ENCODE measurements around the gene HMCN1. TPM values are rescaled to one million over a fixed set of nuclear protein-coding genes. Genes with fewer than 3 reads are reported as not detected.
"Not testable (repeated sequence)": the region's sequence is repeated elsewhere in the genome, so short reads cannot be mapped to it uniquely, and the experiment has no call there.

HMCN1 gene
- total RNA-seq, 1 donor from 2014 or later, result 109 TPM

DNA sequence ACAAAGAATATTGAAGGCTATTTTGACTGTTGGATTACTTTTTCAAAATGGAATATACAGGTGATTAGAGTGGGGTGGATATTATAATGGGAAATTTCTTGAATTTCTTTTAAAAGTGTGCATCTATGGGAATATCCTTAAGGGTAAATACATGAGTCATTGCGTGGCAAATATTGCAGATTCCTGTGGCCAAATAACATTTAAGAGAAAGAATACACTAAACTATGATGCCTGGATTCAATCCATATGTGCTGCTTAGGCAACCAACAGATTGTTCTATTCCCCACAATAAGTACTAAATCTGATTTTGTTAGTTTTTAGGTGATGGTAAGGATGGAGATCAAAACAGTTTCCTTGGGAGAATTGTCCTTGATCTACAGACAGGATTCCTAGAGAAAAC is 119.5 kb downstream of the HMCN1 start:
- DNase-seq, result no peak

DNA sequence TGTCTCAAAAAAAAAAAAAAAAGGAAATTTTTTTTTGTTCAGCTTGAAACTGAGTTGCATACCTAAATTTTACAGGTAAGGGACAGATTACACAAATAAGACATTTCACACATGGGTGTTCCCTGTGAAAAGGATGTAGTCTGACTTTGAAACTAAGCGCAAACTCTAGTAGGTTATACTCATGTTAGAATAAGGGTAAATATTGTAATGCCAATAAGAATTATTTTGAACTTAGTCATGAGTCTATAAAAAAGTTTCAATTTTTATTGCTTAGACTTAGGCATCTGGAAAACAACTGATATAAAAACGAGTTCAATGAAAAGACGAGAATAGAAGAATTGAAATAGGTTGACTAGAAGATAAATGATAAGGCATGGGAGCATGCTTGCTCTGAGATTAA is 122.3 kb downstream of the HMCN1 start:
- no peak for DNase-seq

DNA sequence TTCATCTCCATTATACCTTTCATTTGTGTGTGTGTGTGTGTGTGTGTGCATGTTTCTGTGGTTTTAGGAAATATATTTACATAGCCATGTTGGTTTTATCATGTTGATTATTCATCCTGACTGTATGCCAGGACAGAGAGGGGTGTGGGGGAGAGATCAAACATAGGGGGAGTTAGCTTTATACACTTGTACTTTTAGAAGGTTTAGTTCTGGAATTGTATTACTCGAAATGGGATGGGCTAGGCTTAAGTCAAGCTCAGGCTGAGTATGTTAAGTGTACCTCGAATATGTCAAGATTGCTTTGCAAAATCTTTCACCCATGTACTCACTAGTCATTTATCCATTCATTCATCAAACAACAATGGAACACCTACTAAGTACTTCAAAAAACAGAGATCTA is 123.3 kb downstream of the HMCN1 start:
- DNase-seq, result no peak

- no peak for DNase-seq
These were observed 126.1 kb downstream of the HMCN1 start for GRCh38 chr1:185860311-185860710.

- no peak for DNase-seq
These were observed 126.7 kb downstream of the HMCN1 start for GRCh38 chr1:185860859-185861258.

DNA sequence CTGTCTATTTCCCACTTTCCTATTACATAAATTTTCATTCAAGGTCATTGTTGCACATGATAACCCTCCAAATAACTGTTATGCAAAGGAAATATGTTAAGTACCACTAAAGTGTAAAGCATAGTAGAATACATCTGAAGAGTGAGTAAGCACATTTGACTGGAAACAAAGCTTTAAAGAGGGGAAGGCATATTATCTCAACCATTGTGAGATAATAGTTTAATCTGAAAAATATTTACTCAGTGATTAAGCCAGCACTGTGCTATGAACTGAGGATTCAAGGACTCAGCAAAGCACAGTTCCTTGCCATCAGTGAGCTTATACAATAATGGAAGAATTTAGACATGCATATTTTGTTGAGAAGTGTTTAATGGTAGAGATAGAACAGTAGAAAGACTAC is 127.4 kb downstream of the HMCN1 start:
- no peak for DNase-seq

GRCh38 chr1:185862235-185862634 is 128.0 kb downstream of the HMCN1 start:
- no peak for DNase-seq

- DNase-seq, result no peak
These were observed 130.1 kb downstream of the HMCN1 start for GRCh38 chr1:185864331-185864730.

DNA sequence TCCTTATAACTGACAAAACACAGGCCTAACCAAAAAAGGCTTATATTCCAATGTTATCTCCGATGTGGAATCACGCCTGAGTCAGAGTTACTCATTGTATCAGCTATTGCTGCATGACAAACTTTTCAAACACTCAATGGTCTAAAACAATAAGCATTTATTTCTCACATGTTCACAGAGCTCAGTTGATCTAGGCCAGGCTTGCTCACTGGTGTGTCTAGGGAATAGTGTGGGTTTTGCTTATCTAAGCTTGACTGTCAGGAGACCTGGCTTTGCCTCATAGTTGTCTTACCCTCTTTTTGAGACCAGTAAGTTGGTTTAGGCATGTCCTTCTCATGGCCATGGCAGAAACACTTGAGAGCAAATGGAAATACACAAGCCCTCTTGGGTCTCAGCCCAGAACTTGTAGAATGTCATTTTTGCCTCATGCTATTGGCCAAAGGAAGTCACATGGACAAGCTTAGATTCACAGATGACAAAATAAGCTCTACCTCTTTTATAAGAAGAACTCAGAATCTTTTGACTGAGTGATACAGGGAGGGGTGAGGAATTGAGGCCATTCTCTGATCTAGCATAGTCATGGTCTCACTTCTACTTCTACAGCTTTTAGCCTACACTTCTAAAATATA is 130.8 kb downstream of the HMCN1 start:
- no peak for DNase-seq

DNA sequence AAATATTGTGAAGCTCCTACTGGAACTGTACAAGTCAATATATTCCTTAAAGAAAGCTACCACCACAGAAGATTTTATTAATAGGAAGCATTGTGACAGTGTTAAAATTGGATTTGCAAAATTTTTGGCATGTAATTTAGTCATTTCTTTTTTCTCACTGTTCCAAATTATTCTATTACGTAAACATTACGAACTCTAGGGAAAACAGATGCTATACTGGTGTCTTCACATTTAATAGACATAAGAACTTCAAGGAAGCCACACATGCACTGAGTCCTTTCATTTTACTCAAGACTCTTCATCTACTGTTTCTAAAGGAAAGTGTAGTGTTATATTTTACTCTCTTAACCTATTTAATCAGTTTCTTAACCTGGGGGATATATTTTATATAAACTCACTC is 135.4 kb downstream of the HMCN1 start:
- DNase-seq, result peak; percentile 40

DNA sequence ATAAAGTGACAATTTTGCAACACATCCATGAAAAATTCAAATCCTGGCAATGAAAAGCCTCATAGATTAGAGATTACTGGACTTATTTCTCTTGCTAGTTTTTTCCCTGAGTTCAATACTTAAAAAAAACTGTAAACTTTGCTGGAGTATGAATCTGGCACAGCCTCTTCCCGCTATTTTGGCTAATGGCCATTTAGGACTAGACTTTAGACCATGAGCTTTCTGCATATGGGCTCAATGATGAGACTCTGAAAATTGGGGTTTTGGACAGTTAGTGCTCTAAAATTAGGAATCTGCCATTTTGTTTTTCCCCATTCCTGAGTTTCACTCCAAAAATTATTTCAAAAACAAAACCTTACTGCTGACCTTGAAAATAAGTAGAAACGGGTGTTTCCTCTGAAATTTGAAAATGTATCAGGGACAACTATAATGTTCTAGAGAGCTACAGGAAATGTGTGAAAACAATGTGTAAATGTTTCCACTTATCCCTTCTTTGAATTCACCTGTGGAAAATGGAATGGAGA is 137.5 kb downstream of the HMCN1 start:
- no peak for DNase-seq

DNA sequence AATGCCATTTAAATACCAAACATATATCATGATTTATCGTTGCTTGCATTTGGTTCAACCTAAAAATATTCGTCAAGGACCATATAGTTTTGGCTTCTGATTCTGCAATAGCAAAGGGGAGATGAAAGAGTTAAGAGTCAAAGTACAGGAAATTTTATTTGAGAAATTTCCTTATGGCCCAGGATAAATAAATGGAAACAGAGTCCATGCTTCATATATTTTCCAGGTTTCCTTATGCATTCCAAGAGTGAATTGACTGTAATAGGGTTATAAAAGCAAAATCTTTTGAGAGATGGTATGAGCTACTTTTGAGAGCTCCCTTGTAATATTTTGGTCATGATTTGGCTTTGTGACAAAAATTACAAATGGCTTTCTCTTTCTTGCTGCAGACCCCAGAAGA is 140.1 kb downstream of the HMCN1 start:
- DNase-seq, result no peak

DNA sequence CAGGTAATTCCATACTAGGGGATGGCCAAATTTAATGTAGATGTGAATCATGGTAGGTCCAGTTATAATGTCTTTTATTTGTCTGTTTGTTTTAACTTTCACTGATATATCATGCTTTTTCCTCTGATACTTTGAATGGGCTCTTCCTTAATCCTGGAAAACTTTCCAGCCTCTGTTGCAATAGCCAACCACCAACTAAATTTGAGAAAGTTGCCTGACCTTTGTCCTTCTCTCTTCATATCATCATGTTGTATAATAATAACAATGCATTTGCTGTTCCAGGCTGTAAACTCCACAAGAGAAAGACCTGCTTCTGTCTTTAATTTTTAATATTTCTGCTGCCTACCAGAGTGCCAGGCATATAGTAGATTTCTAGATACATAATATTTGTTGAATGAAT is 146.1 kb downstream of the HMCN1 start:
- no peak for DNase-seq

GRCh38 chr1:185880779-185881333 is 146.7 kb downstream of the HMCN1 start:
- DNase-seq, result no peak

- DNase-seq, result no peak
These were observed 151.9 kb downstream of the HMCN1 start for GRCh38 chr1:185886046-185886445.

GRCh38 chr1:185886671-185887070 is 152.5 kb downstream of the HMCN1 start:
- no peak for DNase-seq

GRCh38 chr1:185892831-185893403 is 158.7 kb downstream of the HMCN1 start:
- not testable (repeated sequence) for DNase-seq

DNA sequence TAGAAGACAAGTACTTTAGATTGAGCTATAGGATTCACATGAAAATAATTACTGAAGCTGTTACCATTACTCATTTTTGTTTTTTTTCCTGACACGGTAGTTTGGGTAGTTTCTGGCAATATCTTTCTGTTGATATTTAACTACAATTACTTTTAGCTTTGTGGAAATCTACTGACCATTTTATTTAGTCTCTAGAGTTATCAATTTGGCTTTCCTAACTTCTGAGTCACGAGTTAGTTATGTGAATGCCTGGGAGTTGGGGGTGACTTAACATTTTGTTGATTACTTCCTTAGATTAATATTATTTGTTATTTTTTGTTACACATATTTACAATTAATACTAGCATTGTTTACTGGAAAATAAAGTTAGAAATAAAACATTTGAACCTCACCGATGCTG is 160.6 kb downstream of the HMCN1 start:
- no peak for DNase-seq

GRCh38 chr1:185895208-185895900 is 161.2 kb downstream of the HMCN1 start:
- DNase-seq, result no peak

- no peak for DNase-seq
These were observed 162.7 kb downstream of the HMCN1 start for GRCh38 chr1:185896863-185897262.

GRCh38 chr1:185906186-185906585 is 172.0 kb downstream of the HMCN1 start:
- no peak for DNase-seq

- peak; percentile 35 for DNase-seq
These were observed 173.1 kb downstream of the HMCN1 start for GRCh38 chr1:185907246-185907645.

DNA sequence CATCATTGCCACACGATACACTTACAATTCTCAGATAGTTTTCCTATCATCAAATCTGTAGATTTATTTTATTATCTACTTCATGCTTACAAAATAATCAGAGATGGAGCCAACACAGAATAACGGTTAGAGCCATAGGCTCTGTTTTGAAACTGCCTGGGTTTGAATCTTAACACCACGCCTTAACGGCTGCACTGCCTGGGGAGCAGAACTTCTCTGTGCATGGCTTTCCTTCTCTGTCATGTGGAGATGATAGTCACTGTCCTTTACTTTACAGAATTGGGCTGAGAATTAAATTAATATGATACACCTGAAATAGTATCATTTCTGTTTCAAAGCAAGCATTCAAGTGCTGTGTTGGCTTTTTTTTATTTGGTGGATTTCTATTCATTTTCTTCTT is 177.8 kb downstream of the HMCN1 start:
- DNase-seq, result no peak

All from skin of body (tissue), 2 donors.